GM12865 (cell line): Measurements from ENCODE around the gene PHF11.
A peak's percentile ranks its signal among the peaks of the same experiment; 100 is the strongest.

Source experiments
- DNase-seq: peaks from one replicate; pipeline ENCODE4 v3.0.0; 2010; ENCODE audit warnings: low read depth
- H3K4me3 ChIP-seq: 2 replicates; pipeline ENCODE4 v1.5.1; 2011; ENCODE audit warnings: mild to moderate bottlenecking, low read depth, low read length, control low read depth
- TF ChIP-seq, protein P1 (sequence below): IDR thresholded peaks from 2 replicates; pipeline ENCODE4 v1.5.1; 2011; ENCODE audit warnings: low read length, control low read depth, low read depth, inconsistent platforms; ENCODE audit not compliant: insufficient read depth; ENCODE audit errors: missing control alignments

The PHF11 gene

GRCh38 chr13:49454388-49455006 lies 41.3 kb upstream of the PHF11 start:
- H3K4me3 ChIP-seq, result peak overlapping the region; percentile 12; the same call in 1 of the 2 replicates
- peak; percentile 79 for DNase-seq
- TF ChIP-seq, protein P1, sequence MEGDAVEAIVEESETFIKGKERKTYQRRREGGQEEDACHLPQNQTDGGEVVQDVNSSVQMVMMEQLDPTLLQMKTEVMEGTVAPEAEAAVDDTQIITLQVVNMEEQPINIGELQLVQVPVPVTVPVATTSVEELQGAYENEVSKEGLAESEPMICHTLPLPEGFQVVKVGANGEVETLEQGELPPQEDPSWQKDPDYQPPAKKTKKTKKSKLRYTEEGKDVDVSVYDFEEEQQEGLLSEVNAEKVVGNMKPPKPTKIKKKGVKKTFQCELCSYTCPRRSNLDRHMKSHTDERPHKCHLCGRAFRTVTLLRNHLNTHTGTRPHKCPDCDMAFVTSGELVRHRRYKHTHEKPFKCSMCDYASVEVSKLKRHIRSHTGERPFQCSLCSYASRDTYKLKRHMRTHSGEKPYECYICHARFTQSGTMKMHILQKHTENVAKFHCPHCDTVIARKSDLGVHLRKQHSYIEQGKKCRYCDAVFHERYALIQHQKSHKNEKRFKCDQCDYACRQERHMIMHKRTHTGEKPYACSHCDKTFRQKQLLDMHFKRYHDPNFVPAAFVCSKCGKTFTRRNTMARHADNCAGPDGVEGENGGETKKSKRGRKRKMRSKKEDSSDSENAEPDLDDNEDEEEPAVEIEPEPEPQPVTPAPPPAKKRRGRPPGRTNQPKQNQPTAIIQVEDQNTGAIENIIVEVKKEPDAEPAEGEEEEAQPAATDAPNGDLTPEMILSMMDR, result no peak

DNA sequence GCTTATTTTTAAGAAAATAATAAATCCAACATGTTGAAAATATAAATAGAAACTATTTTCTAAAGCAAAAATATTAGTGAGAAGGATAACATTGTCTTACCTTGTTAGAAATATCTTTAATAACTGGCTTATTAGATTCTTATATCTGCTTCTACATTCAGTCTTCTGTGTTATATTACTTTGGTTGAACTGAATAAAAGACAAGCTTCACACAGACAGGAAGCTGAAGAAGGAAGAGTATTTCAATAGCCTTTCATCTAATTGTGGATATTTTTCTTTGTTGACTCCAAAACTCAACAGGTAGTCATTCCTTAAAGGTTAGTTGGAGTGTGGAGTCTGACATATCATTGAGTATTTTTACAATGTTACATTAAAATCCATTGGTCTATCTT lies 40.8 kb upstream of the PHF11 start:
- no peak overlapping the region for H3K4me3 ChIP-seq
- TF ChIP-seq, protein P1, result no peak
- DNase-seq, result no peak

GRCh38 chr13:49456156-49456555 lies 39.6 kb upstream of the PHF11 start:
- H3K4me3 ChIP-seq, result no peak overlapping the region
- no peak for DNase-seq
- TF ChIP-seq, protein P1, result no peak

- H3K4me3 ChIP-seq, result no peak overlapping the region
- no peak for DNase-seq
- TF ChIP-seq, protein P1, result no peak
These were observed 38.5 kb upstream of the PHF11 start for GRCh38 chr13:49457221-49457620.

- peak; percentile 22 for DNase-seq
- no peak overlapping the region for H3K4me3 ChIP-seq
- TF ChIP-seq, protein P1, result no peak
These were observed 36.2 kb upstream of the PHF11 start for GRCh38 chr13:49459580-49459979.

GRCh38 chr13:49464085-49464484 lies 31.7 kb upstream of the PHF11 start:
- DNase-seq, result no peak
- TF ChIP-seq, protein P1, result no peak
- no peak overlapping the region for H3K4me3 ChIP-seq
